ENCODE measurements around the gene DYNLT4.
"Not testable (repeated sequence)": the region's sequence is repeated elsewhere in the genome, so short reads cannot be mapped to it uniquely, and the experiment has no call there.

DNA sequence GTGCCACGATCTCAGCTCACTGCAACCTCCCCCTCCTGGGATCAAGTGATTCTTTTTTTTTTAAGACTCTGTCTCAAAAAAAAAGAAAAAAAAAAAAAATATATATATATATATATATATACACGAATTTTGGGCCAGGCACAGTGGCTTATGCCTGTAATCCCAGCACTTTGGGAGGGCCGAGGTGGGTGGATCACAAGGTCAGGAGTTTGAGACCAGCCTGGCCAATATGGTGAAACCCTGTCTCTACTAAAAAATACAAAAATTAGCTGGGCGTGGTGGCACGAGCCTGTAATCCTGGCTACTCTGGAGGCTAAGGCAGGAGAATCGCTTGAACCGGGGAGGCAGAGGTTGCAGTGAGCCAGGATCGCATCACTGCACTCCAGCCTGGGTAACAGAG, 9.3 kb downstream of the DYNLT4 start:
- not testable (repeated sequence) for TF ChIP-seq CTCF (IDR thresholded peaks at IDR 0.05); EP300 (IDR thresholded peaks at IDR 0.05; ENCODE audit: low read depth); POLR2A (IDR thresholded peaks at IDR 0.05); POLR2AphosphoS5 (IDR thresholded peaks at IDR 0.05)
